IMR-90 (cell line): ENCODE data around the gene NDUFB7.

Source experiments
- BHLHE40 ChIP-seq: fragments of 150-350 bp; IDR thresholded peaks from 2 replicates; pipeline ENCODE4 v1.6.1; 2016; ENCODE audit warnings: mild to moderate bottlenecking, low read depth, low read length
- CEBPB ChIP-seq: IDR thresholded peaks from 2 replicates; pipeline ENCODE4 v1.6.1; 2012; ENCODE audit warnings: low read depth, low read length, improper control_type of control experiment
- CTCF ChIP-seq: conservative IDR thresholded peaks from 2 replicates; pipeline ENCODE4 v1.5.1; 2012; ENCODE audit warnings: mild to moderate bottlenecking, low read depth, low read length, improper control_type of control experiment
- MAFK ChIP-seq: IDR thresholded peaks from 2 replicates; pipeline ENCODE4 v1.6.1; 2012; ENCODE audit warnings: low read depth, low read length, improper control_type of control experiment
- MAZ ChIP-seq: IDR thresholded peaks from 2 replicates; pipeline ENCODE4 v1.6.1; 2012; ENCODE audit warnings: low read depth, mild to moderate bottlenecking, low read length, improper control_type of control experiment, moderate library complexity, borderline replicate concordance
- MXI1 ChIP-seq: IDR thresholded peaks from 2 replicates; pipeline ENCODE4 v1.6.1; 2012; ENCODE audit warnings: low read depth, mild to moderate bottlenecking, low read length, moderate library complexity, borderline replicate concordance
- NFE2L2 ChIP-seq: fragments of 150-350 bp; IDR thresholded peaks from 2 replicates; pipeline ENCODE4 v1.6.1; 2016; ENCODE audit warnings: low read depth, mild to moderate bottlenecking, low read length
- POLR2A ChIP-seq: IDR thresholded peaks from 2 replicates; pipeline ENCODE4 v1.6.1; 2012; ENCODE audit warnings: mild to moderate bottlenecking, low read depth, low read length
- RAD21 ChIP-seq: IDR thresholded peaks from 2 replicates; pipeline ENCODE4 v1.6.1; 2012; ENCODE audit warnings: low read length, improper control_type of control experiment
- RFX5 ChIP-seq: IDR thresholded peaks from 2 replicates; pipeline ENCODE4 v1.8.0; 2012; ENCODE audit warnings: low read depth, mild to moderate bottlenecking, low read length, moderate library complexity
- SMC3 ChIP-seq: fragments of 150-350 bp; IDR thresholded peaks from 2 replicates; pipeline ENCODE4 v1.6.1; 2016; ENCODE audit warnings: low read depth, mild to moderate bottlenecking, antibody characterized with exemption, low read length, moderate library complexity

DNA sequence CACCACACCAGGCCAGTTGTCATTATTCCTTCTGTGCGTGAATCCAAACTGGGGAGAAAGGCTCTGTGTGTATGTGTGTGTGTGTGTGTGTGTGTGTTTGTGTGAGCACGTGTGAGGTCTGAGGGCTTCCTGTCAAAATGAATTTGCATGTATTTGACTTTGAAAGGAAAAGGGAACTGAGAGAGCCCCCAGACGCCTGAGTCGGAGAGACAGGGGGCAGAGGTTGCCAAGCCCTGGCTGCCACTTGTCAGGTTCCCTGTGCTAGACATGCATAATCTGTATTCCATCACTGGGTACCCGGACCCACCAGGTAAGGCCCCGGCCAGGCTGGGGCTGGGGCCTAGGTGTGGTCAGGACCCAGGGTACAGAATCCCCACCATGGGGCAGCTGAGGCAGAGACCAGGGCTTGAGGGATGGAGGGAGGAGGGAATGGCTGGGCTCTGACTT lies 11.1 kb upstream of the NDUFB7 start, which contains the start of gene CLEC17A:
- TF ChIP-seq CTCF (no peak), POLR2A (no peak), CEBPB (no peak), RAD21 (no peak), MAFK (no peak), RFX5 (no peak), MAZ (no peak), NFE2L2 (no peak), BHLHE40 (no peak), MXI1 (no peak), SMC3 (no peak)
